ENCODE data around the gene IBA57.

The IBA57 gene

DNA sequence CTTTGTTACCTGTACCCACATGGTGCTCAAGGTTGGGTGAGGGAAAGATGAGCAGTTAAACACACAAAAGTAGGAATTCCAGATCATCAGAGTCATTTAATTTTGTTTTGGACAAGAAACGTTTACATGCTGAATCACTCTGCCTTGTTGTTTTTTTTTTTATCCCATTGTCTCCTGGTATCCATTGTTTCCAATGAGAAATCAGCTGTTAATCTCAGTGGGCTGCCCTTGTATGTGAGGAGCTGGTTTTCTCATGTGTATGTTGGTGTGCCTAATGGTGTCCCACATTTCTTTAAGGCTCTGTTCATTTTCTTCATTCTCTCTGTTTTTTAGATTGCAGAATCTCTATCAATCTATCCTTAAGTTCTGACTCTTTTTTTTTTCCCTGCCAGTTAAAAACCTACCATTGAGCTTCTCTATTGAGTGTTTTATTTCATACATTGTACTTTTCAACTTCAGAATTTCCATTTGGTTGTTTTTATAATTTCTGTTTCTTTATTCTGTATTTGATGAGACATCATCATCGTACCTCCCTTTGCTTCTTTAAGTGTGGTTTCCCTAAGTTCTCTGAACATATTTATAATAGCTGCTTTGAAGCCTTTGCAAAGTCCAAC, 33.5 kb downstream of the IBA57 start:
- Histone ChIP-seq H3K79me2 (ENCODE audit: insufficient read depth, low read depth) (no peaks in the 10 kb centered on the region), H4K20me1 (ENCODE audit: insufficient read depth) (no peaks in the 10 kb centered on the region), H3K4me1 (ENCODE audit: low read depth, poor library complexity, severe bottlenecking) (no peaks in the 10 kb centered on the region), H3K4me3 (IDR thresholded peaks at IDR 0.05; ENCODE audit: insufficient read depth, low read depth, low read length) (no peak overlapping the region), H3K36me3 (ENCODE audit: insufficient read depth) (no peaks in the 10 kb centered on the region), H3K27me3 (ENCODE audit: insufficient read depth, low read depth) (no peaks in the 10 kb centered on the region), H3K27ac (no peak overlapping the region), H2AFZ (ENCODE audit: low read depth) (no peak overlapping the region), H3K4me2 (no peak overlapping the region), H3K9ac (no peak overlapping the region)
- TF ChIP-seq, protein P1, sequence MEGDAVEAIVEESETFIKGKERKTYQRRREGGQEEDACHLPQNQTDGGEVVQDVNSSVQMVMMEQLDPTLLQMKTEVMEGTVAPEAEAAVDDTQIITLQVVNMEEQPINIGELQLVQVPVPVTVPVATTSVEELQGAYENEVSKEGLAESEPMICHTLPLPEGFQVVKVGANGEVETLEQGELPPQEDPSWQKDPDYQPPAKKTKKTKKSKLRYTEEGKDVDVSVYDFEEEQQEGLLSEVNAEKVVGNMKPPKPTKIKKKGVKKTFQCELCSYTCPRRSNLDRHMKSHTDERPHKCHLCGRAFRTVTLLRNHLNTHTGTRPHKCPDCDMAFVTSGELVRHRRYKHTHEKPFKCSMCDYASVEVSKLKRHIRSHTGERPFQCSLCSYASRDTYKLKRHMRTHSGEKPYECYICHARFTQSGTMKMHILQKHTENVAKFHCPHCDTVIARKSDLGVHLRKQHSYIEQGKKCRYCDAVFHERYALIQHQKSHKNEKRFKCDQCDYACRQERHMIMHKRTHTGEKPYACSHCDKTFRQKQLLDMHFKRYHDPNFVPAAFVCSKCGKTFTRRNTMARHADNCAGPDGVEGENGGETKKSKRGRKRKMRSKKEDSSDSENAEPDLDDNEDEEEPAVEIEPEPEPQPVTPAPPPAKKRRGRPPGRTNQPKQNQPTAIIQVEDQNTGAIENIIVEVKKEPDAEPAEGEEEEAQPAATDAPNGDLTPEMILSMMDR (conservative IDR thresholded peaks at IDR 0.05; ENCODE audit: low read depth, low read length) = no peak

DNA sequence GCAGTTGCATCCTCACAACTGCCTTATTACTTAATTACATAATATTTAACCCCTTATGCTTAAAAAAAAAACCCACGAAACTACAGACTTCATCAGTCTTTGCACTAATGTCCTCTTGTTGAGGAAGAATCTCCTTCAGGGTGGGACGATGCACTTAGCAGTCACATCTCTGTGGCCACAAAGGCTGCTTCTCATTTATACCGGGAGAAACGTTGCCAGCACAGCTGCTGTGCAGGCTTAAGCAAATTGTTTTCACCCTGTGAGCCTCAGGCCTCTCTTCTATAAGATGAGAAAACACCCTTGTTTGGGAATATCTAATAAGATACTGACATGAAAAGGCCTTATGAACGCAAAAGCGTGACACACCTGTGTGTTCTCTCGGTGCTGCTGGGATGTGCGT, 39.4 kb downstream of the IBA57 start:
- Histone ChIP-seq H3K79me2 (ENCODE audit: insufficient read depth, low read depth) (no peaks in the 10 kb centered on the region), H3K36me3 (ENCODE audit: insufficient read depth) (no peaks in the 10 kb centered on the region), H3K27me3 (ENCODE audit: insufficient read depth, low read depth) (no peaks in the 10 kb centered on the region)

DNA sequence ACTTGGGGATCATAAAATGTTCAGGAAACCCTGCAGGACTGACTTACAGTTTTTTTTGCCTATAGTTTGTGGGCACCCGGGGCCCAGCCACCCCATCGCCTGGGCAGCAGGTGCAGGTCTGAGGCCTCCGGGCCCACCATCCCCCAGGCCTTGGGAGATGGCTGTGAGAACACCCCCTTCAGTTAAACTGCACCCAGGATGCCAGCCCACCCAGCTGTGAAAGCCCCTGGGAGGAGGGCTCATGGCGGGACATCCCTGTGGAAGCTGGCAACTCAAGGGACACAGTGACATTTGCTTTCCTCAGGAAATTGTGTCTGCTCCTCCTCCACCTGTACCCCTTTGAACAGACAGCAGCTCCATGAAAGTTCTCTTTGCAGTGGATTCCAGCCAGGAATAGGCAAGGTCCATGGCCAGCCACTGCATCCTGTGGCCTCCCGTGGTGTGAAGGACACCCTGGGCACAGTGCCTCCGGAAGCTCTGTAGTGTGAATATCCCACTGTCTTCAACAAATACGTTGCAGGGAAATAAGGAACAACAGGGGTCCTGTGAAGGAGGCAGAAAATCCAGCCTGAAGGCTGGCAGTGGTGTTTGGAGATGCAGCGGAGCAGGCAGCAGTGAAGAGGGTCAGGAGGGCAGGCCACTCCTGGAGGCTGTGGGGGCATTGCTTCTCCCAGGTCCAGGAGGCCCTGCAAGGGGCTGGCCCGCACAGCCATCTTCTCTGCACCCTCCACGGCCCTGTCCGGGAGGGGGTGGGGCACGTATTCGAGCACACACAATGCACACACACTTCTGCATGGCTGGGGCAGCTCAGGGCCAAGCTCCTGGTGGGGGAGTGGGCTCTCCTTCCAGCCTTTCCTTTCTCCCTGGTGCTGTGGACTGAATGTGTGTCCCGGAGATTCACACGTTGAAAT, 40.2 kb downstream of the IBA57 start:
- Histone ChIP-seq H3K36me3 (ENCODE audit: insufficient read depth) (no peaks in the 10 kb centered on the region), H3K4me1 (ENCODE audit: low read depth, poor library complexity, severe bottlenecking) (no peaks in the 10 kb centered on the region), H3K27me3 (ENCODE audit: insufficient read depth, low read depth) (no peaks in the 10 kb centered on the region), H4K20me1 (ENCODE audit: insufficient read depth) (no peaks in the 10 kb centered on the region), H3K9ac (no peak overlapping the region), H3K4me3 (IDR thresholded peaks at IDR 0.05; ENCODE audit: insufficient read depth, low read depth, low read length) (no peak overlapping the region), H2AFZ (ENCODE audit: low read depth) (no peak overlapping the region), H3K79me2 (ENCODE audit: insufficient read depth, low read depth) (no peaks in the 10 kb centered on the region), H3K27ac (no peak overlapping the region), H3K4me2 (no peak overlapping the region)
- TF ChIP-seq, protein P1 (conservative IDR thresholded peaks at IDR 0.05; ENCODE audit: low read depth, low read length) = no peak

More for the DNA sequence above, 39.4 kb downstream of the IBA57 start:
- Histone ChIP-seq H3K4me2 (no peak overlapping the region), H2AFZ (ENCODE audit: low read depth) (no peak overlapping the region), H3K4me1 (ENCODE audit: low read depth, poor library complexity, severe bottlenecking) (no peaks in the 10 kb centered on the region), H3K27ac (no peak overlapping the region), H4K20me1 (ENCODE audit: insufficient read depth) (no peaks in the 10 kb centered on the region), H3K9ac (no peak overlapping the region), H3K4me3 (IDR thresholded peaks at IDR 0.05; ENCODE audit: insufficient read depth, low read depth, low read length) (no peak overlapping the region)
- TF ChIP-seq, protein P1 (conservative IDR thresholded peaks at IDR 0.05; ENCODE audit: low read depth, low read length) = no peak

- no peaks in the 10 kb centered on the region for H3K27me3 ChIP-seq (ENCODE audit: insufficient read depth, low read depth)
- H3K4me3 ChIP-seq (IDR thresholded peaks at IDR 0.05; ENCODE audit: insufficient read depth, low read depth, low read length) = no peak overlapping the region
- H3K27ac ChIP-seq = no peak overlapping the region
- H3K4me1 ChIP-seq (ENCODE audit: low read depth, poor library complexity, severe bottlenecking) = no peaks in the 10 kb centered on the region
- H3K36me3 ChIP-seq (ENCODE audit: insufficient read depth) = no peaks in the 10 kb centered on the region
- no peaks in the 10 kb centered on the region for H3K79me2 ChIP-seq (ENCODE audit: insufficient read depth, low read depth)
- TF ChIP-seq, protein P1 (conservative IDR thresholded peaks at IDR 0.05; ENCODE audit: low read depth, low read length) = no peak
- no peaks in the 10 kb centered on the region for H4K20me1 ChIP-seq (ENCODE audit: insufficient read depth)
- H3K4me2 ChIP-seq = no peak overlapping the region
- no peak overlapping the region for H3K9ac ChIP-seq
- H2AFZ ChIP-seq (ENCODE audit: low read depth) = no peak overlapping the region
Observed at GRCh38 chr1:228206582-228207351, 41.2 kb downstream of the IBA57 start.
